Measurements from ENCODE around the gene TRIM8.

The TRIM8 gene

DNA sequence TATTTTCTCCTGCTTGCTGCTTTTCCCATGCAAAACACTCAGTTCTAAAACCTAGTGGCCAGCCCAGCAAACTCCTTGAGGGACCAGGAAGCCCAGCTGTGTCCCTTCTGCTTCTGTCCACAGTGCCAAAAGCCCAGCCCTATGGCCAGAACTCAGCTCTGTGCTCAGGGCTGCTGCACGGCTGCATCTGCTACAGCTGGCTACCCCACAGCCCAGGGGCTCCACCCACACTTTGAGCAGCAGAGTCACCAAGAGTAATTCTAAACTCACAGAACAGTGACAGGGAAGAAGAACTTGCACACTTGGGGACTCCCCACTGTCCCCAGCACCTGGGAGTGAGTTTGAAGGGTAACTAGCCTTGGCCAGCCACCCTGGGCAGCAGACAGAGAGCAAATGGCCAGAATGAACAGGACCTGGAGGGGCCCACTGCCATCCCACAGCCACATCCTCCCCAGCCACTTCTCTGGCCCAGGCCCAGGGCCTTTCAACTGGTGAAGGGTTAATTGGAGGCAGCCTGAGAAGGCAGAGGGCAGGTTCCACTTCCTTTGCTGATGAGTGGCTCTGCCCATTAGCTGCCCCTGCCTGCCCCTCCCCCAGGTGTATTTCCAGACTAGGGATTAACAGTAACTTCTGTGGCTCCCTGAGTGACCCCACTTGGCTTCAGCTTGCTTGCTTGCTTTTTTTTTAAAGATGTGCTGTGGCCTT, 28.1 kb upstream of the TRIM8 start:
- DNase-seq (no peak), ATAC-seq (no peak)

DNA sequence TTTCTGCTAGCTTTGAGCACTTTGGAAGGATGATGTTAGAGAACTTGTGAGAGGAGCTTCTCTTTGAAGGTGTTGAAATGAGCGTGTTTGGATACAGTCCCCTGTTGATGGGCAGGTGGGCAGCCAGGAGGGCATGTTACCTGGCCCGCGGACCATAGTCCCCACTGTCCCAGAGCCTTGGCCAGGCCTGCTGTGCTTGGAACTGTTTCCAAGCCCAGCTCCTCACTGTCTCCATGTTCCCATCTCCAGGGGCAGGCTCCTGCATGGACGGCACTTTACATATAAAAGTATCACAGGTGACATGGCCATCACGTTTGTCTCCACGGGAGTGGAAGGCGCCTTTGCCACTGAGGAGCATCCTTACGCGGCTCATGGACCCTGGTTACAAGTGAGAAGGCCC, 27.2 kb upstream of the TRIM8 start:
- DNase-seq: no peak
- no peak for ATAC-seq

DNA sequence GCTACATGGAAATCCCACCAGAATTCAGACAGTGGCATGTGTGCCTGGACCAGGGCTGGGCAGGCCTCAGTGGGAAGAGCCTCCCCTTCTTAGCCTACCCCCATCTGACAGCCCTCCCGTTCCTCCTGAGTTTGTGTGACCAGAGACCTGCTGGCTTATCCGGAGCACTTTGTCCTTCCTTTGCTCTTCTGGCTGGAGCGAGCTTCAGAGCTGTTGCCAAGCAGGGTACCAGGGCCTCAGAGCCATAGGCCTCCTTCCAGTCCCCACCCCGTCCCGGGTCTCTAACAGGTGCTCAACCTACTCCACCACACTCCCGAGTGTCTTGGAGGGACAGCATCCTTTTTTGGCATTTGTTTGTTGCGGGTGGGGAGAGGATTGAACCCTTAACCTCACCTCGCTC, 26.5 kb upstream of the TRIM8 start:
- no peak for DNase-seq
- no peak for ATAC-seq

DNA sequence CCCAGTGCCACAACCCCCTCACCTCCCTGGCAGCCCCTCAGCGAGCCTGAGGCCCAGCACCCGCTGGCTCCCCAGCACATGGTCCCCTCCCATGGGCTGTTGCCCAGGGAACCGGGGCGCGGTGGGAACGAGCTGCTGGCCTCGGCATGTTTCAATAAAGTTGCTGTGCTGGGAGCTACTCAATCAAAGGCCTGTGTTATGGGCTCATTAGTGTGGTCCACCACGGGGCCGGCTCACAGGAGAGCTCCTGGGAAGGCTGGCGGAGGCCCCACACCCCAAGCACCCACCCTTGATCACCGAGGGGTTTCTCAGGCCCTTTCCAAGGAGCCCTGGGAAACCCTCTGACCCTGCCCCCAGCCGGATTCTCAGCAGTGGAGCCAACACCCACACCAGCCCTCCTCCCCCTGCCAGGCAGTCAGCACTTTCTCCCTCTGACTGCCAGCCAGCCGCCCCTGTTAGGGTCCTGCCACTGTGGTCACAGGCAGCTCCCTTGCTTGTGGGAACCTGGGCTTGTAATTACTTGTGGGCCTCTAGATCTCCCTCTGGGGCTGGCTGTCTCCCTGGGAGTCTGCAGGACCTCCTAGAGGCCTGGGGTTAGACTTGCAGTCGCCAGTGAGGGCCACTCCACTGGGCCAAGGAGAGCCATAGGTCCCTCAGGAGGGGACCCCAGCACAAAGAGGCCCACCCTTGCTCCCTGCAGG, 24.8 kb upstream of the TRIM8 start:
- no peak for ATAC-seq
- no peak for DNase-seq

DNA sequence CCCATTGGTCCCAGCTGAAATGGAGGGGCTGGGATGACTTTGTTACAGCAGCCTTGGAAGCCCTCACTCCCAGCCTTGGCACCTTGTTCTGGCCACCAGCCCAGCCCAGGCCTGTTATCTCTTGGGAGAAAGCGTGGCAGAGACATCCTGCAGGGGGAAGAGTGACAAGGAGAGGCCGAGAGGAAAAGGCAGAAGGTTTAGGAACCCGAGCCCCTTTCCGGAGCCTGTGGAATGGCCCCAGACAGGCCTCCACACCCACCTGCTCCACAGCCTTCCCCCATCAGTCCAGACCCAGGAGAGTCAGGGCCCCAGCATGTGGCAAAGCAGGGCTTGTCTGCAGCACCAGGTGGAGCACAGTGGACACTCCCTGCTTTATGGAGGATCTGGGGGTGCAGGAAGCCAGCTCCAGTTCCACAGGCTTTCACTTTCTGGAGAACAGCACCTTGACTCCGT, 24.1 kb upstream of the TRIM8 start:
- no peak for ATAC-seq
- no peak for DNase-seq

DNA sequence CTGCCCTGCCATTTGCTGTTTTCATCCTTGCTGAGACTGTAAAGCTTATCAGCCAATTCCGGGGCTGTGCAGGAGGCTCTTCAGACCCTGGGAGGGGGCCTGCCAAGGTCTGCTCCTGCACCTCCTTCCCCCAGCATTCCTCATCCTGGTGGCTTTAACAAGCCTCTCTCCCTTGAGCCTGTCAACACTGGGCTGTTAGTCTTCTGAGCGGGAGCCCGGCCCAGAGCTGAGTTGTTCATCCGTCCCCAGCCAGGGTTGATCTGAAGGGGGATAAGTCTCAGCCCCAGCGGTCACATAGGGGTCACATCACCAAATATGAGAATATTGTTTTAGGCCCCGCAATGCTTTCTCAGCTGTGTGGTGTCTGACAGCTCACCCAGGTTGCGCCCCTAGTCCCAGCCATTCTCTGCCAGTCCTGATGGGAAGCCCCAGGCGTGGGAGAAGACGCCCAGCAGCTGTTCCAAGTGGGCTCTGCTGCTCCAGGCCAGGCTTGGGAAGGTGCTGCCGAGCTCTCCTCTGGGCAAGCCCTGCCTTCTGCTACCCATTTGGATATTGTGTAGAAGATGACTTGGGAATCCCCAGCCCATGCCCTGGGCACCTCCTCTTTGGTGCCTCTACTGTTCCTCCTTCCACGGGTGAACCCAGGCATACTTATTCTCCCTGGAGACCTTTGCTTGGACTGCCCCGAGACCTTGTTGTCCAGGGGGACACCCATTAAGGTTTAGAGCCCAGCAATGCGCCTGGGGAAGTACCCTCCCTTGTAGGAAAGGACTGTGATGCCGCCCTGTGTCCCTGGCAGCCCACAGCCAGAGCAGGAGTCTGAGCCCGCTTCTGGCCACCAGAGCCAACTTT, 23.5 kb upstream of the TRIM8 start:
- ATAC-seq: no peak

DNA sequence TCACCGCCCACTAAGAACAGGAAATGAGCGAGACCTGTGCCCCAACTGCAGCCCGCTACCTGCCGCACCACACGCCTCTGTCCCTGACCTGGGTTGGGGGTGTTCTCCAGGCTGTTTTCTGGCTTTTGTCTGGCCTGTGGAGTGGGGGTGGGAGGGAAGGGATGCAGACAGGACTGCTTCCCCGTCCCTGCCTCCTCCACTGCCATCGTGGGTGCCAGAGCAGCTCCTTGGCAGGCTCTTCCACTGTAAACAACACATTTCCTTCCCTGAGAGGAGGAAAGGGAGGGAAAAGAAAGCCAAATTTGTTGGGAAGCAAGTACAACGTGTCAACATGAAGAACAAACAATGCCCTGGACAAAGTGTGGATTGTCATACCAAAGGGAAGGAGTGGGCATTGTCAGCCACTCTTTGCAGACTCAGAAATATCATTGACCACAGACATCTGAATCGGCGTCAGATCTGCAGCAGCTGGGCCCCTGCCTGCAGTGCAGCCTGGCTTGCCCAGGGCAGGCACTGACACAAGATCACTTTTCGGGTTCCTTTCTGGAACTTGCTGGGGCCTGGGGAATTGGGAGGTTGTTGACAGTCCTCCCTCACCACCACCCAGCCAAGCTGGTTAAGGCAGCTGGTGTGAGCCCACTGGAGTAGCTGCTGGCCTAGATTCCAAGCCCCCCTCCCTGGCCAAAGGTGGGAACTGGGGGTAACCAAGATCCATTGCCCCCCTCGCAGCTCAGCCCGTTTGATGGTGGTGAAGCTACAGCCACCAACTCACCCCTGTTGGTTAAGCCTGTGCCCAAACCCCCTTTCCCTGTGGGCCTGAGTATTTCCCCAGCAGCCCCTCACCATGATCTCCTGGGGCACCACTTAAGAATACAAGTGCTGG, 22.6 kb upstream of the TRIM8 start:
- ATAC-seq: no peak

More for the DNA sequence above, 23.5 kb upstream of the TRIM8 start:
- no peak for DNase-seq

DNA sequence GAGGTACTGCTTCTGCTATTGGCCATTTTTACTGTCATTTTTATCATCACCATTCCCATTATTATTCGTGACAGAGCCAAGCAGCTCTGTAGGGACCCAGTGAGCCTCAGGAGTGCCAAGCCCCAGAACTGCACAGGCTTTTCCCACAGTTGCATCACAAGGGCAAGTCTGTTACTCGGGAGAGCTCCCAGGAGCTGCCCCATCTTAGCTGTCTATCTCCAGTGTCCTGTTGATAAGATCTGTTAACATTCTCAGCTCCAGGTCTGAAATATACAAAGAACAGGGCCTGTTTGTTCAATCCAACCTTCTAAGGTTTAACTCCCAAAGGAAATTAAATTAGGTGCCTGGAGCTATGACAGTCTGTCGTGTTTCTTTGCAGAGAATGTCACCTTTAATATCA, 20.2 kb upstream of the TRIM8 start:
- no peak for DNase-seq
- no peak for ATAC-seq

More for the DNA sequence above, 22.6 kb upstream of the TRIM8 start:
- DNase-seq: no peak

DNA sequence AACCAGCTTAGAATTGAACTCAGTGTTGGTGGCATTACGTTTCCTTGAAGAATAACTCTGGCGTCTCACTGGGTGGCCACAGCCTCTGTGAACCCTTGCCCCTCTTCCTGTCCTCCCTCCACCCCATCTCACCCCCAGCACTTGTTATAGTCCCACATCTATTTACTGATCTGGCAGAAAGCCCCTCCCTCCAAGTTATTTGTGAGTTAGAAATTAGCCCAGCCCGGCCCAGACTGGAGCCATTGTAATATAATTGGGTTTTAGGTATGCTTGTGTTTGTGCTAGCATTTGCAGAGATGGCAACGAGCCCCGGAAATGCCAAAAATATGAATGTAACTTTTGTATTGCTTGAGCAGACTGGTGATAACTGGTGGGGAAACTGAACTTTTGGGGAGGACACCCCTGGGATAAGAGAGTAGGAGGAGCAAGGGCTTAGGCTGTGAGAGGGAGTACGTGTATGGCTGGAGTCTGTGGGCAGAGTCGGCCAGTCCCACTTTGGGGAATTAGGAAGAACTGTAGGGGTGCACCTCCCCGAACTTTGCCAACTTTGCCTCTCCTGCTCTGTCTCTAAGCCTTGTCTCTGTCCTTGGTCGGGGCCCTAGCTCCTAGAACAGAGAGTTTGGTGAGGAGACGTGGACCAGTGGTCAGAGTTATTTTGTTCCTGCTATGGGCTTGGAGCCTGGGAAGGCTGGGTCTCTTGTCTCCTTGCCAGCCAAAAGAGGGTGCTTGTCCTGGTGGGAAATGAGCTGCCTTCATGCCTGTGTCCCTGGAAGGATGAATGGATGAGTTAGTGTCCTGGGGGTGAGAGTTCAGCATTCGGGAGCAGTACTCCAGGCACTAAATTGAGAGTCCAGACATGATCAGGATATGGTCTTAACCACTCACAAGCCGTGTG, 19.3 kb upstream of the TRIM8 start:
- ATAC-seq (no peak), DNase-seq (no peak)

DNA sequence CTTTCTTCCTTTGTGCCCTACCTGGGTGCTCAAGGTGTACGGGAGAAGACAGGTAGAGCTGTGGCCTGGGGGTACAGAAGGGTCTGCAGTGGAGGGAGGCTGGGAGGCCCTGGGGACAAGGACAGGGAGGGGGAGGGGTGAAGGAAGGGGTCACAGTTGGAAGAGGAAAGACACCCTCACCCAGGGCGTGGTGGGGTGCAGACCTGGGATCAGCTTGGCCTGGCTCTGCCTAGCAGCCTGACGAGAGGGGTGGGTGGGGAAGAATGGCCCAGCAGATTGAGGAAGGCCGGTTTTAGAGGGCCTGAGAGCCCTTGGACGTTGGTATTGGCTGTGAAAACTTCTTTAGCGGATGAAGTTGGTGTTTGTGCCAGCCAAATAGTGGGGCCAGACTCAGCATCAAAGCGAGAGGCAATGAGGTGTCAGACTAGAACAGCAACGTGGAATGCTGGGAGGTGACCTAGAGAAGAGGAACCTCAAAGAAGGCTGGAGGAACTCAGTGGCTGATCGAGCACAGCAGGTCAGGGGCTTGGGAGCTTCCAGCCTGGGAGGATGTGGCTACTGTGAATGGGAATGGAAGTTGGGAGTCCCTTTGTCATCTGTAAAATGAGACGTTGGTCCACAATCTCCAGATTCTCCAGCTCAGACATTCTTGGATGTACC, 18.1 kb upstream of the TRIM8 start:
- no peak for DNase-seq
- no peak for ATAC-seq

DNA sequence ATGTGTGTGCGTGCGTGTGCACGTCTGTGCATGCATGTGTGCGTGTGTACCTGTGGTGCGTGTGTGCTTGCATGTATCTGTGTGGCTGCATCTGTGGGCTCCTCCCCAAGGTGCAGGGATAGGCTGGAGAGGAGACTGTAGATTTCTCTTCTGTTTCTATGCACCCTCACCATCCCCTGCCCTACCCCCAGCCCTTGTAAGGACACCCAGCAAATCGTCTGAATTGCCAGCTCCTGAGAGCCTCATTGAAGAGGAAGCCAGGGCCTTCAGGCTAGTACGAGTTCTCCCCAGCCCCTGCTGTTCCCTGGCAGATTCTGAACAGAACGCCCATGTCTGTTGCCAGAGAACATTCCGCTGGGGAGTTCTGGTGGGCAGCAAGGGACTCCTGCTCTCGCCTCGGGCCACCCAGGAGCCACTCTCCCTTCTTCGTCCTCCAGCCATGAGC, 17.0 kb upstream of the TRIM8 start:
- no peak for ATAC-seq

DNA sequence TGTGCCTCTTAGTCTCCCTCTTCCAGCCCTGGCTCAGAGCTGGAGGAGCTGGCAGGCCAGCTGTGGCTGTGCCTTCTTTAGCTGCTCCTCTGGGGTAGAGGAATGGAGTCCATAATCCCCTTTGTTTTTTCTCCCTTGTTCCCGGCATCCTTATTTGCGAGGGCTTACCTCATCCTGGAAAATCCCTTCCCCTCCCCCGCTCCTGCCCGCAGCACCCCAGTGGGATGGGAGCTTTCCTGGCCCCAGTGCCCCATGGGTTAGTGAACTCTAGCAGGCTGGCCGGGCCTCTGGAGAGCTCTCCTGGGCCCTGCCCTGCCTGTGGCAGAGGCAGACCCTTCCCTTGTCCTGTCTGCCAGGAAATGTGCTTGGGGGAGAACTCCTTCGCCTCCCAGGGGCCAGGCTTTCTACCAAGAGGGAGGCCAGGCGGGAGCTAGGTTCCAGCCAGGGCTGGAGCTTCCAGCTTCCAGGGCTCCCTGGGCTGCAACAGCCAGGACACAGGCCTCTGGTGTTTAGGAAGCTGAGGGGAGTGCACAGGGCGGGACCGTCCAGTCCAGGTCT, 16.5 kb upstream of the TRIM8 start:
- no peak for ATAC-seq
- no peak for DNase-seq

More for the DNA sequence above, 17.0 kb upstream of the TRIM8 start:
- DNase-seq: no peak

DNA sequence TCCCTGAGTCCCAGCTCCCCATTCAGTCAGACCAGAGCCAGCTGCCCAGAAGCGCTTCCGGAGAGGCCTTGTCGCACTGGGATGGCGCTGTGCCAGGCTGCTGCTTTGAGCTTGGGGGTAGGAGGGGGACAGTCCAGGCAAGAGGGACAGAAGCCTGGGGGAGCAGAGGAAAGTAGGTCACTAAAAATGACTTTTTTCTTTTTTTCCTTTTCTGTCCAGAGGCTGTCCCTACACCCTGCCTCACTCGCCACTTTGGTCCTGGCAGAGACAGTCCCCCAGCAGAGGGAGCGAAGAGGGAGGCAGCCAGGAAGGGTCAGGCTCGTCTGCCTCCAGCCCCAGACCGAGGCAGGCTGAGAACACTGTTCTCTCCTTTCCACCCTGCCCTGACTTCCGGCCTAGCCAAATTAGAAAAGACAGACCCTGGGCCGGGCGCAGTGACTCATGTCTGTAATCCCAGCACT, 15.8 kb upstream of the TRIM8 start:
- no peak for DNase-seq

DNA sequence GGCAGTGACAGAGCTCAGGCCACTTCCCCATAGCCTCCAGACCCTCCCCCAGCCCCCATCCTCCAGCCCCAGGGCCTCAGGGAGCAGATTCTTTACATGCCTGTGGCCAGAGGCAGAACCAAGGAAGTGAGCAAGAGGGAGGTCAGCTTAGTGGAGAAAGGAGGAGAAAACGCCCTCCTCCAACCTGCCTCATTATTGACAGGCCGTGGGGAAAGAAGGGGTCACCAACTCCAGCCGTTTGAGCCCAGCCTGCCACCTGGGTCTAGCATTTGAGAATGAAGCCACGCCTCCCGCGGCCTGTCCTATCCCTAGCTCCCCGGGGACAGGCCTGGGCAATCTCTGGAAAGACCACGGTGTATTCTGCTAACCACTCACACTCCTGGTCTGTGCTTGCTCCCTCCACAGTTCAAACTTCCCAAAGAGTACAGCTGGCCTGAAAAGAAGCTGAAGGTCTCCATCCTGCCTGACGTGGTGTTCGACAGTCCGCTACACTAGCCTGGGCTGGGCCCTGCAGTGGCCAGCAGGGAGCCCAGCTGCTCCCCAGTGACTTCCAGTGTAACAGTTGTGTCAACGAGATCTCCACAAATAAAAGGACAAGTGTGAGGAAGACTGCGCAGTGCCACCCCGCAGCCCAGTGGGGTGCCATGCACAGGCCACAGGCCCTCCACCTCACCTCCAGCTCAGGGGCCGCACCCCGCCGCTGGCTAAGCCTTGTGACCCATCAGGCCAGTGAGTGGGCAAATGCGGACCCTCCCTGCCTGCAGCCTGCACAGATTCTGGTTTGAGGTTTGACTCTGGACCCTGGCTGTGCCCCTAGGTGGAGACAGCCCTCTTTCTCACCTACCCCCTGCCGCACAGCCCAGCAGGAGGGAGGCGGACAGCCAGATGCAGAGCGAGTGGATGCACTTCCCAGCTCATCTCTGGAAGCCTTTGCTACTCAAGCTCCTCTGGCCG, 14.3 kb upstream of the TRIM8 start:
- no peak for ATAC-seq
- DNase-seq: no peak

More for the DNA sequence above, 15.8 kb upstream of the TRIM8 start:
- ATAC-seq: no peak

DNA sequence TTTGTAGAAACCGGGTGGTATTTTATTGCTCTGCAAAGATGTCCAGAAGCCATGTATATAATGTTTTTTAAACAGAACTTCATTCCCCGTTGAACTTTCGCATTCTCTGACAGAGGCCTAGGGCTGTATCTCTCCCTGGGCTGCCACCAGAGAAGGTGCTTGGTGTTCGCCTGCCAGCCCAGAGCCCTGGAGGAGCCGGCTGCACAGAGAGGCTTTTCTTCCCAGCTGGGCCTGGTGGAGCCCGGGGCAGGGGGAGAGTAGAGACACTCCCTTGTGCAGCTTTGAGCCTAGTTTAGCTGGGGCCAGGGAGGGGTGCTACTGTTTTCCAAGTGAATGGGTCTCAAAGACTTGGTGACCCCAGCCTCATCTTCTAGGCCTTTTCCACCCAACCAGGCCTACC, 13.6 kb upstream of the TRIM8 start:
- DNase-seq: no peak
- ATAC-seq: no peak

DNA sequence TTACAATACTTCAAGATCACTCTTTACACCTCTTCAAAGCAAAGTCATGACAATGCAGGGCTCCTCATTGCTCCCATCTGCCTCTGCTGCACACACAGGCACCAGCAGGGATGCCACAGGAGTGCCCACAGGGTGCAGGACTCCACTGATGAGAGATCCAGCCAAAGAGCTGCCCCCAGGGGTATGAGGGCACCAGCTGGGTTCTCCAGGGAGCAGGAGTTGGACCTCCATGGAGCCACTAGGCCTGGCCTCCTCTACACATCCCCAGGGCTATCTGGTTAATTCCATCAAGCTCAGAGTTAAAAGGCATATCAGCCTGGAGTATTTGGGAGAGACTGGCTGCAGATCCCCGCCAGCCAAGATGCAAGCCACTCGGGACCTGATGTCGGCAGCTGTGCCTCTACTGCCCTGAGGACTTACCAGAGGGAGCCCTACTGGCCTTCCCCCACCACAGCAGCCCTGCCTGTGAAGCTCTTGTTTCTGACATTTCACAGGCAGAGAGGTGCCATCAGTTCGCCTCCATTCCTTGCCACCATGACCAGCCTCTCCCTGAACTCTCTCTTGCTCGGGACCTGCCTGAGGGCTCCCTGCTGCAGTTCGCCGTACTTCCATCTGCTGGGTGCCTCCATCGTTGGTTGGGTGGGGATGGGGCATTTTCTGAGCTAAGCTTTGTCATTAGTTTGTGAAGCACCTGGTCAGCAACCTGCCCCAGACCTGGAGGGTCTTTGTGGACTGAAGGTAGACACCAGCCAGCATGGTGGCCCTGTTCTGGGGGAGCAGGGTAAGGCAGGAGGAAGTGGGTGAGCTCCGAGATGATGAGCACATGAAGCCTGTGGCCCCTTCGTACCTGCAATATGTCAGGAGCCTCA, 12.5 kb upstream of the TRIM8 start:
- ATAC-seq (no peak), DNase-seq (no peak)

DNA sequence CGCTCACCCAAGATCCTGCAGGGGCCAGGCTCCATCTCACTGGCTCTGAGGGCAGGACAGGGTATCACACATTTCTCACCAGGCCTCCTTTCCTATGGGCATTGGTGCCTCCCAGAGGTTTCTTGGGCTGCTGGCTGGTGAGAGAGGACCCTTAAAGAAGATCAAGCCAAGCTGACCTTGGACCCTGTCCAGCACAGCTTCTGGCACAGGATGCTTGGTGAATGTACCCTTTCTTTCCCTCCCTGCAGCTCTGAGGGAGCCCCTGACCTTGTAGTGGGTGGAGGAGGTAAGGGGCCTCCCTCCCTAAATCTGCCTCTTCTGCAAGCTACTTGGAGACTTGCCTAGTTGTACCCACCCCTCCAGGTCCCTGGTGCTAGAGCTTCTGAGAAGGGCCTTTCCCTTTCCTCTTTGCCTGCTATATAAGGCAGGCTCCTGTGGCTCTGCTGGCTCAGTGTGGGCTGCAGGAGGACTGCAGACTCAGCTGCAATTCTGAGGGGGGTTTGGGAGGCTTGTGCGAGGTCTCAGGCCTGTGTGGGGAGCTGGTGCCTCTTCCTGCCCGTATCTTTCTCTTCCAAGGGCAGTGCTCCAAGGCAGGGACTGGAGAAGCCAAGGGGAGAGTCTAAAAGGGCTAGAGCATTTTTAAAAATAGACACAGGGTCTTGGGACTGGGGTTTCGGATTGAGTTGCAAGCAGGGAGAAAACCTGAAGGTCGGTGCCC, 11.7 kb upstream of the TRIM8 start:
- DNase-seq: no peak
- ATAC-seq: peak; percentile 62

All from stimulated activated naive CD8-positive, alpha-beta T cell treated with anti-CD3 and anti-CD28 coated beads, Interleukin-15, Interleukin-2, amounts not matched to agents 100 U/mL and 50 U/mL, for 24 hours (primary cell).